Pancreas (tissue), 10 donors: Measurements from ENCODE around the gene ARHGAP32. TPM values are rescaled to one million over a fixed set of nuclear protein-coding genes. Genes with fewer than 3 reads are reported as not detected.
"Not testable (repeated sequence)": the region's sequence is repeated elsewhere in the genome, so short reads cannot be mapped to it uniquely, and the experiment has no call there.

Experiments used
- ATAC-seq, 4 donors: fragments of 200-7000 bp; cut with Tn5 transposase; one replicate each; pipeline versions ENCODE4 v1.8.0 to v1.9.1; 2020; ENCODE audit warnings: mild to moderate bottlenecking in 4 of 4, moderate library complexity in 4 of 4
- DNase-seq, 6 donors: peaks; one replicate each; pipeline ENCODE4 v3.0.0-alpha.2; 2020
- FAIRE-seq: peaks from 2 replicates; lab custom pipeline; 2012; peaks lifted over from hg19 to GRCh38; lab: Jason Lieb, UNC
- H3K27ac ChIP-seq, 4 donors: fragments of 200-600 bp; sonication (generic); 1 replicate in 3 of 4; 2 replicates in 1 of 4; pipeline versions ENCODE4 v1.5.0 to v1.8.0; 2020
- H3K27me3 ChIP-seq, 4 donors: fragments of 200-600 bp; one replicate each; pipeline ENCODE4 v1.8.0; 2021
- H3K36me3 ChIP-seq, 3 donors: fragments of 200-600 bp; sonication (generic) in 1 of 3; one replicate each; pipeline versions ENCODE4 v1.5.0 to v1.8.0; 2020 to 2021
- H3K4me1 ChIP-seq, 3 donors: fragments of 200-600 bp; one replicate each; pipeline ENCODE4 v1.8.0; 2021
- H3K4me3 ChIP-seq, 4 donors: fragments of 200-600 bp; sonication (generic) in 2 of 4; one replicate each; pipeline versions ENCODE4 v1.5.0 to v1.8.0; 2020 to 2021
- H3K9me3 ChIP-seq, 4 donors: fragments of 200-600 bp; one replicate each; pipeline ENCODE4 v1.8.0; 2021
- WGBS, 2 donors: extraction: QIAGEN DNeasy Blood & Tissue Kit; methylation state at CpG; one replicate each; pipeline ENCODE4 v1.1.7; 2013; 5-methylcytosine and 5-hydroxymethylcytosine counted together
- intact Hi-C, 3 donors: fragments of 100-400 bp; cut with DNase I; formaldehyde crosslinking; loops; one replicate each; pipeline versions ENCODE4 v1.11.1 to v1.14.2; 2022
- polyA plus RNA-seq, 2 donors: library from polyadenylated mRNA; stranded (reverse); fragments of 200-250 nt; gene quantifications; one replicate each; pipeline ENCODE4 v1.2.3, GENCODE V29; 2013
- total RNA-seq, 6 donors: library from RNA; stranded (reverse); fragmentation: NEBNext Ultra II Directional in 4 of 6; extraction: Animal tissue kit (Norgen Biotek cat#: 25700) in 4 of 6; gene quantifications; one replicate each; pipeline versions ENCODE4 v1.2.1 to v1.2.4, GENCODE V29; 2021 to 2023
- TF ChIP-seq, protein P1 (sequence below), 4 donors: fragments of 200-600 bp; sonication (generic) in 3 of 4; IDR thresholded peaks; one replicate each; pipeline versions ENCODE4 v1.5.0 to v1.8.0; 2021; ENCODE audit warnings: antibody characterized with exemption in 4 of 4
- donor health status: healthy with polysubstance abuse.
- donor health status: DM: no; HTN: no; CAD: no; lungs with moderate emphysema.
- donor health status: DM: no; HTN: no; CAD: no.
- donor health status: control.
- donor health status: control.
- donor health status: Bipolar disorder and iron deficiency.
- donor health status: DM: yes; HTN: yes; CAD: no.
- donor health status: DM: no; HTN: no; CAD: no.
- donor health status: DM: no; HTN: no; CAD: no.
- donor health status: DM: yes; HTN: yes; CAD: no.

ARHGAP32 gene
- total and polyA plus RNA-seq, 8 donors = 5.0 to 36.6 (median 22.3) TPM

- intact Hi-C loops = no loop called here
- peak in 2 of 4 donors; percentile 48 to 57 for ATAC-seq
- TF ChIP-seq, protein P1, sequence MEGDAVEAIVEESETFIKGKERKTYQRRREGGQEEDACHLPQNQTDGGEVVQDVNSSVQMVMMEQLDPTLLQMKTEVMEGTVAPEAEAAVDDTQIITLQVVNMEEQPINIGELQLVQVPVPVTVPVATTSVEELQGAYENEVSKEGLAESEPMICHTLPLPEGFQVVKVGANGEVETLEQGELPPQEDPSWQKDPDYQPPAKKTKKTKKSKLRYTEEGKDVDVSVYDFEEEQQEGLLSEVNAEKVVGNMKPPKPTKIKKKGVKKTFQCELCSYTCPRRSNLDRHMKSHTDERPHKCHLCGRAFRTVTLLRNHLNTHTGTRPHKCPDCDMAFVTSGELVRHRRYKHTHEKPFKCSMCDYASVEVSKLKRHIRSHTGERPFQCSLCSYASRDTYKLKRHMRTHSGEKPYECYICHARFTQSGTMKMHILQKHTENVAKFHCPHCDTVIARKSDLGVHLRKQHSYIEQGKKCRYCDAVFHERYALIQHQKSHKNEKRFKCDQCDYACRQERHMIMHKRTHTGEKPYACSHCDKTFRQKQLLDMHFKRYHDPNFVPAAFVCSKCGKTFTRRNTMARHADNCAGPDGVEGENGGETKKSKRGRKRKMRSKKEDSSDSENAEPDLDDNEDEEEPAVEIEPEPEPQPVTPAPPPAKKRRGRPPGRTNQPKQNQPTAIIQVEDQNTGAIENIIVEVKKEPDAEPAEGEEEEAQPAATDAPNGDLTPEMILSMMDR (IDR thresholded peaks at IDR 0.05) = no peak
- no peak overlapping the region for H3K4me3 ChIP-seq
- H3K27me3 ChIP-seq = no peaks in the 10 kb centered on the region
- H3K9me3 ChIP-seq = no peaks in the 10 kb centered on the region
- WGBS, 2 donors = 47% methylated on average over 8 of the region's 8 CpGs
- FAIRE-seq = no peak
- H3K4me1 ChIP-seq = peaks cover 0 to 12% (median 0%) of the 10 kb centered on the region in 3 donors
- no peak overlapping the region for H3K27ac ChIP-seq
- no peak for DNase-seq
- no peaks in the 10 kb centered on the region for H3K36me3 ChIP-seq
These were observed 50.2 kb downstream of the ARHGAP32 start for GRCh38 chr11:129141748-129142523.

DNA sequence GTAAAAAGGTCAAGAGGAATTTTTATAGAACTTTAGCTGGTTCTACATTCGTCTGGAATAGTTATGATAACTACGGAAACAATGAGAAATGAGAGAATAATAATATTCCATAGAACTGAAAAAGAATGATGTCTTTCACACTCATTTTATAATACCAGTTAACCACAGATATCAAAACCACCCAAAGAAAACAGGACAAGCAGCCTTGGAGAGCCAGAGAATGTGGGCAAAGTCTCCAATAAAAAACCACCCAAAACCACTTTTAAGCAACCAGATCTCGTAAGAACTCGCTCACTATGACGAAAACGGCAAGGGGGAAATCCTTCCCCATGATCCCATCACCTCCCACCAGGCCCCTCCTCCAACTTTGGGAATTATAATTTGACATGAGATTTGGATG lies 60.8 kb downstream of the ARHGAP32 start:
- no peak for ATAC-seq
- H3K4me1 ChIP-seq = no peaks in the 10 kb centered on the region

GRCh38 chr11:129128881-129129620 lies 63.1 kb downstream of the ARHGAP32 start:
- H3K27me3 ChIP-seq, H3K36me3 ChIP-seq, intact Hi-C loops, ATAC-seq, H3K4me3 ChIP-seq, H3K9me3 ChIP-seq, FAIRE-seq, H3K27ac ChIP-seq, H3K4me1 ChIP-seq: not testable (repeated sequence)
- peak in 1 of 6 donors; percentile 37 for DNase-seq
- 96 to 97% methylated on average over 48 to 51 of the region's 51 CpGs for WGBS, 2 donors

More for the DNA sequence above, 60.8 kb downstream of the ARHGAP32 start:
- DNase-seq = no peak
- FAIRE-seq = no peak
- H3K9me3 ChIP-seq = no peaks in the 10 kb centered on the region
- TF ChIP-seq, protein P1 (IDR thresholded peaks at IDR 0.05) = no peak
- no peak overlapping the region for H3K4me3 ChIP-seq
- no peak overlapping the region for H3K27ac ChIP-seq
- intact Hi-C loops = no loop called here
- no peaks in the 10 kb centered on the region for H3K36me3 ChIP-seq
- no peaks in the 10 kb centered on the region for H3K27me3 ChIP-seq
- WGBS, 2 donors = 88 to 89% methylated on average over 6 of the region's 6 CpGs

DNA sequence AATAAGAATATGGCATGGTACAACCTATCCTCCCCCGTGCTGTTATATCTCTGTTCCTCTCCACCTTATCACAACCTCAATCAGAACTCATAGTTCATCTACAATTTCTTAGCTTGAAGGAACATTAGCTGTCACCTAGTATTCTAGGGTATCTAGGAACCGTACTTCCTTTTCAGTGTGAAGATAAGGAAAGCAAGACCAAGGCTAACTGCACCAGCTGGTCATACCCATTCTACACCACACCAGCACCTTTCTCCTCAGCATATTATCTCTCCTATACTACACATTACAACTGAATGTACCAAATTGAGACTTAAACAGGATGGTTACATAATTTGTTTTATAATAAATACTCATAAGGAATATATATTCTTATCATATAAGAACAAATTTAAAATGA lies 73.1 kb downstream of the ARHGAP32 start:
- no peak overlapping the region for H3K27ac ChIP-seq
- TF ChIP-seq, protein P1 (IDR thresholded peaks at IDR 0.05) = no peak
- peaks cover 0 to 4% (median 3%) of the 10 kb centered on the region in 3 donors for H3K4me1 ChIP-seq
- H3K36me3 ChIP-seq = no peaks in the 10 kb centered on the region
- H3K27me3 ChIP-seq = no peaks in the 10 kb centered on the region
- H3K4me3 ChIP-seq = no peak overlapping the region
- H3K9me3 ChIP-seq = no peaks in the 10 kb centered on the region
- 47 to 49% methylated on average over 2 of the region's 2 CpGs for WGBS, 2 donors
- FAIRE-seq (no peak), ATAC-seq (peak in 3 of 4 donors; percentile 51 to 57 (median 53)), DNase-seq (no peak)
- intact Hi-C loops = loop anchor here in 1 of 3 donors (5.0 kb wide), 1 partner anchor 213 kb away; no protein-coding TSS in a partner anchor

- ATAC-seq (peak; percentile 63 to 90 (median 88)), FAIRE-seq (peak; percentile 91), DNase-seq (peak in 3 of 6 donors; percentile 9 to 39 (median 35))
- H3K9me3 ChIP-seq = no peaks in the 10 kb centered on the region
- WGBS, 2 donors = 22 to 25% methylated on average over 6 of the region's 6 CpGs
- no peaks in the 10 kb centered on the region for H3K36me3 ChIP-seq
- TF ChIP-seq, protein P1 (IDR thresholded peaks at IDR 0.05) = peak; percentile 8 to 66 (median 62)
- intact Hi-C loops = loop anchor here in 1 of 3 donors (5.0 kb wide), 1 partner anchor 215 kb away; no protein-coding TSS in a partner anchor
- H3K4me1 ChIP-seq = peaks cover 0 to 4% (median 3%) of the 10 kb centered on the region in 3 donors
- no peaks in the 10 kb centered on the region for H3K27me3 ChIP-seq
- no peak overlapping the region for H3K4me3 ChIP-seq
- H3K27ac ChIP-seq = no peak overlapping the region
These were observed 74.4 kb downstream of the ARHGAP32 start for GRCh38 chr11:129117595-129118350.
